SU-DHL-6 (cell line): ENCODE results near the gene PDE4C.

Experiments
- CTCF ChIP-seq: fragments of 200-600 bp; sonication (generic); IDR thresholded peaks from one replicate; pipeline ENCODE4 v1.5.1; 2017; ENCODE audit warnings: antibody characterized with exemption, mild to moderate bottlenecking, low read length, moderate library complexity; ENCODE audit not compliant: insufficient read depth, poor library complexity, severe bottlenecking
- EZH2phosphoT487 ChIP-seq: fragments of 200-600 bp; sonication (generic), shearing (Covaris generic); conservative IDR thresholded peaks from 2 replicates; pipeline ENCODE4 v1.6.1; 2018; ENCODE audit warnings: mild to moderate bottlenecking, antibody characterized with exemption, low read length, moderate library complexity, mixed read lengths

- no peak for TF ChIP-seq CTCF
- TF ChIP-seq EZH2phosphoT487: no peak
Measured at GRCh38 chr19:18274781-18275356, 48.6 kb upstream of the PDE4C start.
